HCT116 (cell line): Measurements from ENCODE around the gene BICD1.

Source experiments
- EZH2 ChIP-seq: fragments of 200-600 bp; sonication (generic); IDR thresholded peaks from 2 replicates; pipeline ENCODE4 v1.6.1; 2017; ENCODE audit warnings: antibody characterized with exemption, mixed run types
- EZH2phosphoT487 ChIP-seq: fragments of 200-600 bp; IDR thresholded peaks from 2 replicates; pipeline ENCODE4 v1.6.1; 2018; ENCODE audit warnings: antibody characterized with exemption, borderline replicate concordance
- POLR2A ChIP-seq: IDR thresholded peaks from 2 replicates; pipeline ENCODE4 v1.7.0; 2011; ENCODE audit warnings: borderline replicate concordance; ENCODE audit not compliant: insufficient read depth, insufficient read length; ENCODE audit errors: extremely low read depth
- POLR2AphosphoS5 ChIP-seq: IDR thresholded peaks from 2 replicates; pipeline ENCODE4 v1.6.1; 2011; ENCODE audit warnings: mild to moderate bottlenecking, low read depth, low read length, moderate library complexity
- RAD21 ChIP-seq: IDR thresholded peaks from 2 replicates; pipeline ENCODE4 v1.6.1; 2012; ENCODE audit warnings: low read depth, mild to moderate bottlenecking
- SIN3A ChIP-seq: IDR thresholded peaks from 2 replicates; pipeline ENCODE4 v1.6.1; 2012; ENCODE audit warnings: low read depth
- YY1 ChIP-seq: IDR thresholded peaks from 2 replicates; pipeline ENCODE4 v1.6.1; 2011; ENCODE audit warnings: low read length, low read depth, moderate library complexity, mild to moderate bottlenecking; ENCODE audit not compliant: insufficient replicate concordance; ENCODE audit errors: extremely low read depth
- ZFX ChIP-seq: fragments of 450-650 bp; IDR thresholded peaks from 2 replicates; pipeline ENCODE4 v1.6.1; 2017
- TF ChIP-seq, protein P1 (sequence below), 3 experiments: fragments of 200-600 bp in 1 of 3; sonication (generic) in 1 of 3; IDR thresholded peaks in 2 of 3; conservative IDR thresholded peaks in 1 of 3; 2 replicates each; pipeline ENCODE4 v1.5.1; 2012 to 2017; ENCODE audit warnings: low read depth in 2 of 3, low read length in 2 of 3, antibody characterized with exemption in 1 of 3, borderline replicate concordance in 1 of 3, control low read depth in 1 of 3, mild to moderate bottlenecking in 1 of 3, mixed read lengths in 1 of 3, mixed run types in 1 of 3, moderate library complexity in 1 of 3; ENCODE audit not compliant: insufficient read depth in 1 of 3
- TF ChIP-seq, protein P2 (sequence below): IDR thresholded peaks from 2 replicates; pipeline ENCODE4 v1.6.1; 2012
- TF ChIP-seq, protein P3 (sequence below): IDR thresholded peaks from 2 replicates; pipeline ENCODE4 v1.6.1; 2012

DNA sequence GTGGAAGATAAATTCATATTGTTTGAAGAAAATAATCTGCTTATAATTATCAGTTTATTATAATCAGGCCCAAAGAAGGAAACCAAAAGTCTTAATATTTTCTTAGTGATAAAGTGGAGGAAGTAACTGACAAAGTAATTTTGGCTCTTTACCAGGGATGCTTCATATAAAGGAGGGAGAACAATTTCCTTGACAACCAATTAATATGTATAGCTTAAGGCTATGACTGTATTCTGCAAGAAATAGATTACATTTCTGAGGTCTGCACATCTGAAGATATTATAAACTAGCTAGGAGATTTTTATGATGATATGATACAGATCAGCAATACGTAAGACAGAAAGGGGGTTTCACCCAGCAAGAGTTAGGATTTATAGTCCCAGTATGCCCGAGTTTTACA lies 90.8 kb downstream of the BICD1 start:
- TF ChIP-seq, protein P1, sequence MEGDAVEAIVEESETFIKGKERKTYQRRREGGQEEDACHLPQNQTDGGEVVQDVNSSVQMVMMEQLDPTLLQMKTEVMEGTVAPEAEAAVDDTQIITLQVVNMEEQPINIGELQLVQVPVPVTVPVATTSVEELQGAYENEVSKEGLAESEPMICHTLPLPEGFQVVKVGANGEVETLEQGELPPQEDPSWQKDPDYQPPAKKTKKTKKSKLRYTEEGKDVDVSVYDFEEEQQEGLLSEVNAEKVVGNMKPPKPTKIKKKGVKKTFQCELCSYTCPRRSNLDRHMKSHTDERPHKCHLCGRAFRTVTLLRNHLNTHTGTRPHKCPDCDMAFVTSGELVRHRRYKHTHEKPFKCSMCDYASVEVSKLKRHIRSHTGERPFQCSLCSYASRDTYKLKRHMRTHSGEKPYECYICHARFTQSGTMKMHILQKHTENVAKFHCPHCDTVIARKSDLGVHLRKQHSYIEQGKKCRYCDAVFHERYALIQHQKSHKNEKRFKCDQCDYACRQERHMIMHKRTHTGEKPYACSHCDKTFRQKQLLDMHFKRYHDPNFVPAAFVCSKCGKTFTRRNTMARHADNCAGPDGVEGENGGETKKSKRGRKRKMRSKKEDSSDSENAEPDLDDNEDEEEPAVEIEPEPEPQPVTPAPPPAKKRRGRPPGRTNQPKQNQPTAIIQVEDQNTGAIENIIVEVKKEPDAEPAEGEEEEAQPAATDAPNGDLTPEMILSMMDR (IDR thresholded peaks at IDR 0.05 in 2 of 3, conservative IDR thresholded peaks at IDR 0.05 in 1 of 3; ENCODE audit: borderline replicate concordance in 1 of 3, insufficient read depth in 1 of 3, low read depth in 2 of 3, low read length in 2 of 3): no peak
- TF ChIP-seq, protein P2, sequence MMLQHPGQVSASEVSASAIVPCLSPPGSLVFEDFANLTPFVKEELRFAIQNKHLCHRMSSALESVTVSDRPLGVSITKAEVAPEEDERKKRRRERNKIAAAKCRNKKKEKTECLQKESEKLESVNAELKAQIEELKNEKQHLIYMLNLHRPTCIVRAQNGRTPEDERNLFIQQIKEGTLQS: no peak
- TF ChIP-seq EZH2: no peak
- TF ChIP-seq, protein P3, sequence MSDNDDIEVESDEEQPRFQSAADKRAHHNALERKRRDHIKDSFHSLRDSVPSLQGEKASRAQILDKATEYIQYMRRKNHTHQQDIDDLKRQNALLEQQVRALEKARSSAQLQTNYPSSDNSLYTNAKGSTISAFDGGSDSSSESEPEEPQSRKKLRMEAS: no peak
- TF ChIP-seq SIN3A: no peak
- no peak for TF ChIP-seq RAD21
- no peak for TF ChIP-seq ZFX
- no peak for TF ChIP-seq YY1
- no peak for TF ChIP-seq POLR2A
- no peak for TF ChIP-seq POLR2AphosphoS5
- TF ChIP-seq EZH2phosphoT487: no peak
